SKM-1 (cell line): ENCODE measurements around the gene FETUB.

Experiments
- DNase-seq: peaks from one replicate; lab custom pipeline; 2025; ENCODE audit not compliant: unreplicated experiment; lab: John Stamatoyannopoulos, UW

FETUB gene

DNA sequence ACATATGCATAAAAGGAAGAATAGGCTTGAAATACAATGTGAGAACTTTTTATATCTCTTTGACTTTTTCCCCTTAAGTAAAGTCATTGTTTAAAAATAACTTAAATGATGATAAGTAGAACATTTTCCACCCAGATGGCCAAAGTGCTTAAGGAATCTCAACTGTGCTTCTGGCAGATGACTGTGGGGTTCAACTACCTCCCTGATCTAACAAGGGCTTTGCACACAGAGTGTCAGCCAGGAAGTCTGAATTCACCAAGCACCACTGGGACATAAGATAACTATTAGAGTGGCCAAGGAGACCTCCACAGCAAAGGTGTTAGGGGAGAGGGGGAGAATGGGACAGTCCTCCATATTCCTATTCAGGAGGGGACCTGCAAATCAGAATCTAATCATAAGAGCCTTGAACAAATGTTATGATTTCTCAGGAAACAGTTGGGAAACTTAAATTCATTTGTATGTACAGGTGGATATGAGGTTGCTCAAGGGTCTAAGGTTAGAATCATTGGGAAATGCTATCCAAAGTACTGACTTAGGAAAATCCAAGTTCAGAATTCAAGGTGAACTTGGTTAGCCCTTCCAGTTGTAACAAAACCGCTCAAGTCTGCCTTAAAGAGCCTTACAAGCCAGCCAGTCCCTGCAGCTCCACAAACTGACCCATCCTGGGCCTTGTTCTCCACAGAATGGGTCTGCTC lies at the start of gene FETUB:
FETUB (plus strand) TSS at position 622 of the 695 bp plus-strand sequence; CDS start at position 684, 62 bp downstream.
- no peak for DNase-seq

DNA sequence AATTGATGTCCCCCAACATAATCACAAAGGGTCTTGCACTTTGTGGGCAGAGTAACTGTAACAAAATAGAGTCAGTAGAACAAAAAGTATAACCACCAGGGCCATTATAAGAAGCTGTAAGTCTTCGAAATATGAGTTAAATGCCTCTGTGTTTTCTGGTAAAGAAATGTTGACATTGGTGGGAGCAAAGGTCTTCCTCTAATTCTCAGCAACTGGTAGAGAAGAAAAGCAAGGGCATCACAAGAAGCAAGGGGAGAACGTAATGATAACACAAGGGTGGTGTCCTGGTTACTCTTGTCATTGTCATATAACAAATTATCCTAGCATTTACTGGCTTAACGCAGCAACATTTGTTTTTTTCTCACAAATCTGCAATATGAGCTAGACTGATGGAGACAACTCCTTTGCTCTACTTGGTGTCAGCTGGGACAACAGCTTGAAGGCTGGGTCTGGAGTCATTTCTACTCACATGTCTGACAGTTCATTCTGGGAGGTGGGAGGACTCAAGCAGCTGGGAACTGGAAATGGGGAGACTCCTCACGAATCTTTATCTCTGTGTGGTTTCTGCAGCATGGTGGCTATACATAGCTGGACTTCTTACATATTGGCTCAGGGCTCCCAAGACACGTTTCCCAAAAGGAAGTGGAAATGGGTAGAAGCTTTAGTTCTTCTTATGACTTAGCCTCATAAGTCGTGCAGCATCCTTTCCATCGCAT lies 49.5 kb upstream of the FETUB start:
- no peak for DNase-seq

GRCh38 chr3:186592682-186593081 lies 47.5 kb upstream of the FETUB start:
- DNase-seq = no peak

DNA sequence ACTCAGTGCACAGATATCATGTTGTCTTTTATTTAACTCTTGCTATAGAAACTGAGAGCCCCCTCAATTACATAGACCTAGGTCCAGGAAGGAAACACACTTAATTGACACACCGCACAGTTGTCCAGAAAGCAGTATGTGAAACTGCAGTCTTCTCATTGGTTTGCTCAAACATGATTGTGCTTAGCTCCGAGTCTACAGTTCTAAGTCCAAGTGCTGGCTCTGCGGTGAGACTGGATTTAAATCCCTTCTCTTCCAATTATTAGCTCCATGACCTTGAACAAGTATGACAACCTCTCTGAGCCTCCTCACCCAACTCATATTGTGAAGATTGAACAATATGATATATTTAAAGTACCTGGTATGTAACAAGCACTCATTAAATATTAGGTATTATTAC lies 46.3 kb upstream of the FETUB start:
- no peak for DNase-seq

GRCh38 chr3:186594591-186595113 lies 45.5 kb upstream of the FETUB start:
- DNase-seq = no peak

- DNase-seq = no peak
Observed at GRCh38 chr3:186596568-186597287, 43.5 kb upstream of the FETUB start.

GRCh38 chr3:186598108-186598784 lies 42.0 kb upstream of the FETUB start:
- DNase-seq = no peak

GRCh38 chr3:186598794-186599141 lies 41.4 kb upstream of the FETUB start:
- no peak for DNase-seq

- no peak for DNase-seq
Observed at GRCh38 chr3:186599142-186599784, 40.9 kb upstream of the FETUB start.

GRCh38 chr3:186599785-186600166 lies 40.4 kb upstream of the FETUB start:
- DNase-seq = no peak

- no peak for DNase-seq
Observed at GRCh38 chr3:186600896-186601295, 39.3 kb upstream of the FETUB start.

GRCh38 chr3:186603159-186603558 lies 37.0 kb upstream of the FETUB start:
- DNase-seq = no peak

GRCh38 chr3:186605078-186605477 lies 35.1 kb upstream of the FETUB start:
- DNase-seq = no peak

- no peak for DNase-seq
Observed at GRCh38 chr3:186605561-186606545, 34.3 kb upstream of the FETUB start.

DNA sequence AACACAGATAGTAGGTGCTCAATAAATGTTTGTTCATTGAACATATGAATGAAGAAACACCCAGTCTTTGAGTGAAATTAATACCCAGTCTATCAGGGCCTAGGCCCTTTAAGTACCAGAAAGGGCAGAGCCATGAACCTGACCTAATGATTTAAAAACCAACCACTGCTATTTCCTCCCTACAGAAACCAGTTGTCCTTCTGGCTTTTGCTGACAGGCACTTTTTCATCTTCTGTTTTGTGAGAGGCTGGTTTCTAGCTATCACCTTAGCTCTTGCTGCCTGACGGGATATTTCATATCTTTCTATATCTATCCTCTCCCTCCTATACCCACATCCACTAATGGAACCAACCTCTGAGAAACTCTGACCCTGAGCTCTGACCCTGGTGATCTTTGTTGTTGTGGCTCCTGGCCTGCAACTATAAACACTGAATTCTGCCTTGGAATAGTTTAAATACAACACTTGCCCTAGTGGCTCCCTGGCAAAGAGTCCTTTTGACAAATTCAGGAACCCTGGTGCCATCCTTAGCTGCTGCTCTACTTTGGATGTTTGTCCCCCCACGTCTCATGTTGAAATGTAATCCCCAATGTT lies 31.5 kb upstream of the FETUB start:
- DNase-seq = no peak

DNA sequence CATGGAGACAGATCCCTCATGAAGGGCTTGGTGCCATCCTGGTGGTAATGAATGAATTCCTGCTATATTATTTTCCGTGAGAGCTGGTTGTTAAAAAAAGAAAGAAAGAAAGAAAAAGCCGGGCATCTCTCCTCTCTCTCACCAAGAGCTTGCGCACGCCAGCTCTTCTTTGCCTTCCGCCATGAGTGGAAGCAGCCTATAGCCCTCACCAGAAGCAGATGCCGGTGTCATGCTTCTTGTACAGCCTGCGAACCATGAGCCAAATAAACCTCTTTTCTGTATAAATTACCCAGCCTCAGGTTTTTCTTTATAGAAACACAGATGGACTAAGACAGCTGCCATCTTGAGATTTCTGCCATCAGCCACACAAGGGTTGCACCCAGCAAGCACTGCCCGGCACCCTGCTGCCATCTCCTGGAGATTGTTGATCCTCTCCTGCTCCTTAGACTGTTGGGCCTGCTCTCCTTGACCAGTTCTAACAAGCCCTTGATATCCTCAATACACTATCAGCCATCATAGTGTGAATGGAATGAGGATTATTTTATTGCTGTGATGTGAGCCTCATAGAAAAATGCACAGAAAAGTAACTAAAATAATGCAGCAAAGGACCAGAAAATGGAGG lies 30.8 kb upstream of the FETUB start:
- no peak for DNase-seq

- no peak for DNase-seq
Observed at GRCh38 chr3:186612065-186612464, 28.1 kb upstream of the FETUB start.

DNA sequence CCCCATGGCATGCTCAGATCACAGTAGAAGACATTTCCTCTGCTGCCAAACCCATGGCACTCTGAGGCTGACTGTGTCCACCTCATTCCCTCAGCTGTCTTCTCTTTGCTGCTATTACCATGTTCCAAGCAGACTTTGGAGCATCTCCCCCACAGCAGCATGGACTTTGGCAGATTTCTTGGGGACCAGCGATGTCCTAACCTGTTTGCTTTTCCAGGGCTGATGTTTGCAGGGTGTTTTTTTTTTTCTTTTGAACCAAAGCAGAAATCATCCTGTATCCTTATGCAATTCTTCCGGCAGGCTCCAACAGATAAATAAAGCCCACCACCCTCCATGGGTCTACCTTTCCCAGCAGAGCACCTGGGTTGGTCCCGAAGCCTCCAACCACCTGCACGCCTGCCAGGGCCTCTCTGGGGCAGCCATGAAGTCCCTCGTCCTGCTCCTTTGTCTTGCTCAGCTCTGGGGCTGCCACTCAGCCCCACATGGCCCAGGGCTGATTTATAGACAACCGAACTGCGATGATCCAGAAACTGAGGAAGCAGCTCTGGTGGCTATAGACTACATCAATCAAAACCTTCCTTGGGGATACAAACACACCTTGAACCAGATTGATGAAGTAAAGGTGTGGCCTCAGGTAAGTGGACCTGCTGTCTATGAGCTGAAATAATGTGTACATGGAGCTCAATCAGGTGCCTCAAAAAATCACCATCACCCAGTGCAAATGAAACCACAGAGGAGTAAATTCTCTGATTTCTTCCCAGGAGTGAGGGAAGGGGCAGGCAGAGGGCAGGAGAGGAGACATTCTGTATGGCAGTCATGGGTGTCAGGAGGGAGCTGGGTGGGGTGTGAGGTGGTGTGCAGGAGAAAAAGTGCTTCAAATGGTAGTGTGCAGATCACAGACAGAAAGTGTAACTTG lies 27.2 kb upstream of the FETUB start, which contains the start of gene AHSG:
AHSG (plus strand) TSS at position 340 of the 916 bp plus-strand sequence; CDS start at position 422, 82 bp downstream.
- no peak for DNase-seq
